ENCODE results near the gene FAM47C.
"Not testable (repeated sequence)": the region's sequence is repeated elsewhere in the genome, so short reads cannot be mapped to it uniquely, and the experiment has no call there.

Gene FAM47C
- total RNA-seq = 0 to 0.07 (median 0) reads per million in 18 experiments

DNA sequence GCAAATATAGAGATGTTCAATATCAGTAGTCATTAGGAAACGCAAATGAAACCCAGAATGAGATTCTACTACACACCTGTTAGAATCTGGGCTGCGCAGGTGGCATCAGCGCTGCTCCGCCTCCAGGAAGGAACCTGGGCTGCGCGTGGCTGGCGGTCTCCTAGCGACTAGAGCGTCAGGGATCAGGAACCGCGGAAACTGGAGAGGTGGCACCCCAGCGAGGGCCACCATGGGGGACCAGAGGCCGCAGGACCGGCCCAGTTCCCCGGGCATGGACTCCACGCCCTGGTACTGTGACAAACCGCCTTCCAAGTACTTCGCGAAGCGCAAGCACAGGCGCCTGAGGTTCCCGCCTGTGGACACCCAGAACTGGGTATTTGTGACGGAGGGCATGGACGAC, at the start of gene FAM47C:
Gene FAM47C, plus strand, starts transcription at position 185 of the 400 bp plus-strand sequence. Its CDS starts 45 bp downstream, at position 230.
- not testable (repeated sequence) for DNase-seq

DNA sequence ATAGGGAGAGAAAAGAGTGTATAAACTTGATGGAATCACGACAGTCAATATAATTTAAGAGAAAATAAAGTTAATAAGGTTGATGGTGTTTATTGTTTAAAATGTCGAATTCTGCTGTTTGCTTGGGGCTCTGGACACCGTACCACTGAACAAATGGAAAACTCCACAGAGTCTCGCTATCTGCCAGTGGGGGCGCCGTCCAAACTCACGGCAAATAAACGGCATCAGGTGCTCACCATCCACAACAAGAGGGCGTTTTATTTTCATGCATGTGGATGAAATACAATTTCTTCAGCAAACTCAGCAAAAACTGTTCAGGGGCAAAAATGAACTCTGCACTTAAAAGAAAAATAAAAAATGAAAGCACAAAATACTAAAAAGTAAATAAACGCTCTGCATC, 46.6 kb upstream of the FAM47C start:
- DNase-seq = no peak

DNA sequence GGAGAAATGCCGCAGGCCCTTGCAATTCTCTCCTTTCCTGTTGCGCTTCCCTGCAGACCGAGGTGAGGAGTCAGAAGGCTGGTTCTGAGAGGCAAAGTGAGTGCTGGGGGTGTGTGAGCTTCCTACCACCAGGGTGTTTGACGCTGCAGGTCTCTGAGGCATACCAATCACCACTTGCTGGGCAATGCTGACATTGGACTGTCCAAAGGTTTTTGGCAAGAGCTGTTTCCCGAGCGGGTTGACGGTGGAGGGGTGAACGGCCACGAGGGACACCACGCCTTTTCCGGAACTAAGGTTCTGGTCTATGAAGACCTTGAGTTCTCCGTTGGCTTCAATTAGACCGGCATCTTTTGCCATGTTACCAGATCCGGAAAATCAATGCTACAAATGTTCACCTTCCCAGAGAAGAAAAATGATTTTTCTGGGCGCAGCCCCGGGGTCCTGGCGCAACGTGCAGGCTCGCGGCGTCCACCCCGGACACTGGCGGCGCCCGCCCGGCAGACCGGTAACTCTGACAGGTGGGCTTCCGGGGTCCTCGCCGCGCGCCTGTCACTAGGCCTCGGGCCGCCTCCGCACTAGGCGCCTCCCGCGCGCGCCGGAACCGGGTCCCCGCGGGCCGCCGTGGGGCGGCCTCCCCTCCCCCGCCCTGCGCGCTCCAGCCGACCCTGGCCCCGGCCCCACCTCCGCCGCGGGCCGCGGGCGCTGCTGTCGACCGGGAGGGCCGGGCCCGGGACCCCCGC, 44.9 kb upstream of the FAM47C start:
- DNase-seq = no peak

DNA sequence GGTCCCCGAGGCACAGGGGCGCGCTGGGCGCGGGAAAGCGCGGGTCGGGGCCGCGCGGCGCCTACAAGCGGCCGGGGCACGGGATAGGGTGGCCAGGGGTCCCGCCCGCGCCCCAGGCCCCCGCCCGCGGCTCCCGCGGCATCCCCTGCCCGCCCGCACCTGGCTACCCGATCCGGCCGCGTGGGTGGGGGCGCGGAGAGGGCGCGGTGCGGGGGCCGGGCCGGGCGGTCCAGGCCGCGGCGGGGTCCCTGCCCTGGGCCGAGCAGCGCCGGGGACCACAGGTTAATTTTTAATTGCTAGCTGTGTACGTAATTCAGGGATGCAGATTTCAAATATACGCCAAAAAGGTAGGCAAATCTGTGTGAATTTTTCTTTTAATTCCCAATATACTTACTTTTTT, 44.3 kb upstream of the FAM47C start:
- no peak for DNase-seq

DNA sequence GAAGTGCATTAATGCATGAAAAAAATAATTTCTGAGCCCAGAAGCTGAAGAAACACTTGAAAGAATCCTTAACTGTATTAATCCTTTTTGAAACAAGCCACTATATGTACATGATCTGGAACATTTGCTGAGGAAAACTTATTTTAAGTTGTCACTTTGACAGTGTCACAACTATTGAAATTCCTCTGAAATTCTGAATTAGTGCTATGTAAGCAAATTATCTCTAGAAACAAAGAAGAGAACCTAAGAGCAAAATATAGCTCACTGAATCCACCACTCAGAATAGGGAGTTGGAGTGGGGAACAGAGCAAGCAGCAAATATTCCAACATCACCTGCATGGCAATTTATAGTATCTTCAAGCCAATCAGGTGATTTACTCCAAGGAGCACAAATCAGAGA, 34.6 kb upstream of the FAM47C start:
- DNase-seq = no peak

DNA sequence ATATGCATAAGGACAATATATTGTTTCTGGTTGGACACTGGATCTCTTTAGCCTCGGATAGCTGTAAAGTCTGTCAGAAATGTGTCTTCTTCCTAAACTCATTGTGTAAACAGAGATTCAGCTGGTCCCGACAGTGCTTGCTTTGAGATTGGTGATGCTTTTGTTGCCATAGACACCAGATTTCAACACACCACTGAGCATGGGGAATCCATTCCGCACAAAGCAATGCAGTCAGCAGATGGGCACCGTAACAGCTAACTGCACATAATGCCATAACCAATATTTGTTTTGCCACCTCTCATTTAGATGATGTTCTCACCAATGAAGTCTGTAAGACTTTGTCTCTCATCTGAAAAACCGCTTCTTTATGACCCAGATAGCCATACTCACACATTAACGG, 33.3 kb upstream of the FAM47C start:
- no peak for DNase-seq

DNA sequence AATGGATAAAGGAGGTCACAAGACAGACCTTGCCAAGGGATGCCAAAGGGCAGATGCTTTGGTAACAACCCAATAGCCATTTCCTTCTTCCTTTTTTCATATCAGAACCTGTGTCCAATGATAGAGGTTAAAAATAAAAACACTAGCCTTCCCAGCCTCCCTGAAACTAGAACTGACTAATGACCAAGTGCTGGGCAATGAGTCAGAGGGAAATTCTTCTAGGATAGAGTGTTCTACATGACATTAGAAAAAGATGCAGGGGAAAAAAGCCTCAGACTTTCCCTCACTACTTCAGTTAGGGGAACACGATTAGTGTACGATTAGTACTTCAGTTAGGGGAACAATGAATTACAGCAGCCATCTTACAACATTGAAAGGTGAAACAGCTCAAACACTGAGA, 29.3 kb upstream of the FAM47C start:
- DNase-seq = no peak

DNA sequence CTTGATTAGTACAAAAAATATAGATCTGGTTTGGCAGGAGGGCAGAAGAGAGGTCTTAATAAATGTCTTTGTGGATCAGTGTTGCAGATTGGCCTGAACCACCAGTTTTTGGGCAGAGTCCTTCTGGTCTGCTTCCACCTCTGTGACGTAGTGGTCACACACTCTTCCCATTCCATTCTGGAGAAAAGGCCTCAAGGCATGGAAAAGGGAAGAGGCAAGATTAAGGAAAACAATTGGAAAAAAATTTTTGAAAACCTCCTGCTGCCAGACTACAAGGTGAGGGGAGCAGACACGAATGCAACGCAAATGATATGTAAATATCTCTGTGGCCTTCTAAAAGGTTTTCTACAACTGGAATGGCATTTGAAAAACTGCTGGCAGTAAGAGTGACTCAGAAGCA, 24.3 kb upstream of the FAM47C start:
- no peak for DNase-seq

DNA sequence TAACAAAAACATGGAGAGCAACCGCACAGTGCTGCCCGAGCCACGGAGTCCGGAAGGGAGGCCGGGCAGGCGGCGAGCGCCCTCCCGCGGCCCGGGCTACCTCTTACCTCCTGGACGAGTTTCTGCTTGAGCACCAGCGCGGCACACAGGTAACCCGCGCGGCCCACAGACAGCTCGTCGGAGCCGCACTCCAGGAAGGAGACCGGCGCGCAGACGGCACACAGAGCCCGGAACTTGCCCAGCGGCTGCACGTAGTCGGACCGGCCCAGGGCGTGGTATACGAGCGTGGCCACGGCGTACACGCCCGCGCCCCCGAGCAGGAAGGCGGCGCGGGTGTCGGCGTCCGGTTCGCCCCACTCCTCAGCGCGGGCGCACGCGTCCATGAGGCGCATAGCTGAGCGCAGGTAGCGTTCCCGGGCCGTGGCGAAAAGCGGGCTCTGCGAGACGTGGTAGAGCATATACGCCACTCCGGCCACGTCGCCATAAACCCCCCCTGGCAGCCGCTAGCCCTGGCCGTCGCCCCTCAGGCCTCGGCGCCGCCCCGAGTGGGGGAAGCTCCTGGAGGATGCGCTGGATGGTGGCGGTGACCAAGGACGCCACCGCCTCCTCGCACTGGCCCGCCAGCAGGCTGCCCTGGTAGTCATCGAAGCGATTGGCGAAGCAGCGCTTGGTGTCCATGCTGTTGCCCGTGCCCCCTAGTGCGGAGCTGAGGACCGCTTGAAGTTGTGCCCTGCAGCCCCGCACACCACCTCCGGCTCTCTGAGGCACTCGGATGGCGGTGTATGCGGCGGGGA, 22.6 kb upstream of the FAM47C start:
- not testable (repeated sequence) for DNase-seq

DNA sequence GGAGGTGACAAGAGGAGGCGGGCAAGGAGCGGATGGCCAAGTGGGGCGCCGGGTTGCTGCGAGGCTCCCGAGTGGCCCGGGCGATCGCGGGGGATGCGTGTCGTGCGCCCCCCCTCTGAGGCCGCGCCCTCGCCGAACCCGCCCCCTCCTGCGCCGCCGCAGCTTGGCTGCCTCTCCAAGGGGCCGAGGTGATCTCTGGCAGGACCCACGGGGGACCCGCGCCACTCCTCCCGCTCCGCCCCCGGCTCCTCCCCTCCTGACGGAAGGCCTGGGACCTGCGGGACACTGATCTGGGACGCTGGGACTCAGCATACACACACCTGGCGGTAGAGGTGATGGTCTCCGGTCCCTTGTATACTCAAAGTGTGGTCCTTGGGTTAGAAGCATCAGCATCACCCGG, 21.9 kb upstream of the FAM47C start:
- DNase-seq = no peak

DNA sequence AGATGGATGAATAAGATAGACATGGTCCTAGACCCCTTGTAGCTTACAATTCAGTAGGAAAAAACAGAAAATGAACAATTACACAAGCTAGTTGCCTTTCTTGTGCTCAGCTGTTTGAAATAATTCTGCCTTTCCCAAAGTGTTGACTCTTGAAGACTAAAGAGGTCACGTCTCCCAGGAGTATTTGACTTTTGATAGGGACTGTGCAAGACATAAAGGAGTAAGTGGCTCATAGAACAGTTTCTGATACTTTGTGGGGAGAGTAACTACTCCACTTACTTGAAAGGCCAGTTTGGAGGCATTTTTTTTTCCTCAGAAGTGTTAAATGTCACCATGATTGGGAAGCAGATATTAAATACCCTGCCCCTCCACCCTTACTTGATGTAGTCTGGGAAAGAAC, 21.0 kb upstream of the FAM47C start:
- not testable (repeated sequence) for DNase-seq

DNA sequence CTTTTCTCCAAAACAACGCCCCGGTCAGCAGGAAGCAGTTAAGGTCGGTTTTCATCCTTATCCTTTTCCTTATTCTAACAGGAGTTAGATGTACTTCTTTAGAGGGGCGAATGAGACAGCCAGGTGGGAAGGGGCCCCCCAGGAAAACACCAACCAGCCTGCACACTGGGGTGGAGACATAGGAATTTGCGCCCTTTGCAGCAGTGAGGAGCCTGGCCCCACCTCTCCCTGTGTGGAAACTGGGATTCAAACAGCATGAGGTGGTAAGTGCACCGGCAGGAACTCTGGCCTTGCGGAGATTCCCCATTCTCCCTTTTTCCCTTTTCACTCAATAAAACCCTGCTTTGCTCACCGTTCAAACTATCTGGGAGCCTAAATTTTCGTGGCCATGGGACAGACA, 8.0 kb upstream of the FAM47C start:
- no peak for DNase-seq

DNA sequence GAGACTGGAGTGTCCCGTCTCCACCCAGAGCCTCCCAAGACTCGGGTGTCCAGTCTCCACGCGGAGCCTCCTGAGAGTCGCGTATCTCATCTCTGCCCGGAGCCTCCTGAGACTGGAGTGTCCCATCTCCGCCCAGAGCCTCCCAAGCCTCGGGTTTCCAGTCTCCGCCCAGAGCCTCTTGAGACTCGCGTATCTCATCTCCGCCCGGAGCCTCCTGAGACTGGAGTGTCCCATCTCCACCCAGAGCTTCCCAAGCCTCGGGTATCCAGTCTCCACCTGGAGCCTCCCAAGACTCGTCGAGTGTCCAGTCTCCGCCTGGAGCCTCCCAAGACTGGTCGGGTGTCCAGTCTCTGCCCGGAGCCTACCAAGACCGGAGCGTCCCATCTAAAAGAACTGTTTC, 2.3 kb downstream of the FAM47C start:
- DNase-seq = no peak

DNA sequence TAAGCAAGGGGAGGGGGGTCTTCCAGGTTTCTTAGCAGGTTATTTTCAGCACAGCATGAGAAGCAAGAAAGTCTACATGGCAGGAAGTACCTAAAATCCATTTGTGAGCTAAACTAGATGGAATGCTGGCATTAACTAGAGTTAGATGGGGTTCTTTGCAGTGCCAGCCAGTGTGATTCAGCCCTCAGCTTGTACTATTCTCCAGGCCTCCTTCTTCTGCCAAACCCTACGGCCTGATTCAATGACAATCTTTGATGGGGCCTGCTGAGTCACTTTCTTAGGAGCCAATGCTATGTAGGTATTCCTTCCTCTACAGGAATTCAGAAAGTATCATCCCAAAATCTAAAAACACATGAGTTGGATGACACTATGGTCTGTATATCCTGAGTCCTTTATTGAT, 26.1 kb downstream of the FAM47C start:
- DNase-seq = not testable (repeated sequence)

DNA sequence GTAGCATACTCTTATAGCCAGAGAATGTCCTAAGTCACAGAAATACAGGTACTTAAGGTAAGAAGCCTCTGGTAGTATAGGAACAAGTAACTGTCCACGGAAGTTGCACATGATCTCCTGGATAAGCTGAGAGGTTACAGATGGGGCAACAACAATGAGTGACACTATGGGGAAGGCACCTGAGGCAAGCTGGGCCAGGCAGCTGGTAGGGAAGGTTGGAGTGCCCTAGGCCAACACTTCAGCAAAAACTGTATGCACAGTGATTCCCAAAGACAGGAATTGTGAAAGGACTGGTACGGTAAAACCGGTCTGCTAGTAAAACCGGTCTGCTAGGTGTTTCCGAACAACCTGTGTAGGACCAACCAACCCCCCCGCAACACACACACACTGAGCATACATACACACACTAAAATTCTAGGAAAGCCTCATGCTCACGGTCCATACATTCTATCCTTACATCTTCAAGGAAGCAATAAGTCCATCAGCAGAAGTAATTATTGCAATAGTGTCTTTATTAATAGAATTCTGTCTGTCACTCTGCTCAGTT, 28.6 kb downstream of the FAM47C start:
- not testable (repeated sequence) for DNase-seq

DNA sequence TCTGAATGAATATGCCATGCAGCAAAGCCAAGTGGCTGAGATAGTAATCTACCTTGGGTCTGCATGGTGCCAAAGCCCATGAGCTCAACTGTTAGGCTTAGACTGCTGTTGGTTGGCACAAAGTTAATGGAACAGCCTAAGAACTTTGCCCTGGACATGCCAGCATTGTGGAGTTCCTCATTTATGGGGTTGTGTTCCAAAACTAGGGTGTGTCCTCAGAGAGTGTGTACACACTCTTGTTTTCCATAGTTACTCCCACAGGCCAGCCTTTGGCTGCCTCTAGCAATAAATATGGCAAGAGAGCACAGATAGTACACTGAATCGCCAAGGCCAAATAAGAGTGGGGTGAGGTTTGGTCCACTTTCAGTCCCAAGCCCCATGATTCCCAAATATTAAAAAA, 30.6 kb downstream of the FAM47C start:
- not testable (repeated sequence) for DNase-seq

DNA sequence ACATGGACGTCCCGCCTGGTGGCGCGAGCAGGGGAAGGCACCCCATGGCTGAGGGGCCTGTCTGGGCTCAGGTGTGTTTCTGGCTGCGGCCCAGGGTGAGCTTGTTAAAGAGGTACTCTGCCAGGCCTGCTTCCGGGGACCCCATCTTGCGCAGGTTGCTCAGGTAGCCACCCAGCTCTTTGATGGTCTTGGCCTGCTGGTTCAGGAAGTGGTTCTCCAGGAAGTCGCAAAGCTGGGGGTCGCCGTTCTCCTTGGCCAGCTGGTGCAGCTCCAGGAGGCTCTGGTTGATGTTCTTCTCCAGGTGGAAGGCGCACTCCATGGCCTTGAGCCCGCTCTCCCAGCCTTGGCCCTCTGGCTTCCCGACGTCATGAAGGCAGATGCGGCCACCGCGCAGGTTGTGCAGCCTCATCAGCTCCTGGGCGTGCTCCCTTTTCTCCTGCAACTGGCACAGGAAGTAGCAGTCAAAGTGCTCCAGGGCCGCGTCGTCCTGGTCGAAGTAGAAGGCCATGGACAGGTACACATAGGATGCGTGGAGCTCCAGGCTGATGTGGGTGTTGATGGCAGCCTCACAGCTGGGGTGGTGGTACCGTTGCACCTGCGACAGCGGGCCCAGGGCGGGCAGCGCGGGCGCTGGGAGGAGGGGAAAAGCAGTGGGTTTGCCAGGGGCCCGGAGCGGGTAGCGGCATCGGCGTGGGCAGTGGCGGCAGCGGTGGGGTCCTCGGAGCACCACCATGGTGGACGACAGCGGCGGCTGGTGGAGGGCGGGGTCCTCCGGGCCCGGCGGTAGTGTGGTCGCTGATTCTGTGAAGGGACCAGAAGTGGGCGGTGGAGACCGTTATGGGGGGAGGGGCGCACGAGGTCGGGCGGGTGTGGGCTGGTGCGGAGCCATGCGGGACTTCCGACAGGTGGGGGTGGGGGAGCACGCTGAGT, 35.1 kb downstream of the FAM47C start:
- not testable (repeated sequence) for DNase-seq

DNA sequence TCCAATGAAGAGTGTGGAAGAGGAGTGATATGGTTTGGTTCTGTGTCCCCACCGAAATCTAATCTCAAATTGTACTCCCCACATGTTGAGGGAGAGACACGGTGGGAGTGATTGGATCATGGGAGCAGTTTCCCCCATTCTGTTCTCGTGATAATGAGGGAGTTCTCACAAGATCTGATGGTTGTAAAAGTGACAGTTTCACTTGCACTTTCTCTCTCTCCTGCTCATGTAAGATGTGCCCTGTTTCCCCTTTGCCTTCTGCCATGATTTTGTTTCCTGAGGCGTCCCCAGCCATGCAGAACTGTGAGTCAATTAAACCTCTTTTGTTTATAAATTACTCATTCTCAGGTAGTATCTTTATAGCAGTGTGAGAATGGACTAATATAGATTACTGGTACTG, 39.6 kb downstream of the FAM47C start:
- no peak for DNase-seq

DNA sequence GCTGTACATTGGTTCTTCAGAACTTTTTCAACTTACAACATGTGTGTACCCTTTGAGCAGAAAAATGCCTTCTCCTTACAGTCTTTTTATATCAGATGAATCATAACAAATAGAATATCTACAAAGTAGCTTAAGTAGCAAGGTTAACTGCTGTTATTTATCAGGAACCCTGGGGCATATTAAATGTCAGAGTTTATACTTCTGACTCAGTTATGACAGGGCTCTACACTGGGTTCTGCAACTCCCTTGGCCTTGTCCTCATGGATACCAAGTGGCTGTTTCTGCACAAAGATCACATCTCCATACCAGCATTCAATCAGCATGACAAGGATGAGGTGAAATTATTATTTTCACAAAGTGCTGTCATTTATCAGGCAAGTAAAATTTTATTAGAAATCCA, 49.4 kb downstream of the FAM47C start:
- not testable (repeated sequence) for DNase-seq

DNA sequence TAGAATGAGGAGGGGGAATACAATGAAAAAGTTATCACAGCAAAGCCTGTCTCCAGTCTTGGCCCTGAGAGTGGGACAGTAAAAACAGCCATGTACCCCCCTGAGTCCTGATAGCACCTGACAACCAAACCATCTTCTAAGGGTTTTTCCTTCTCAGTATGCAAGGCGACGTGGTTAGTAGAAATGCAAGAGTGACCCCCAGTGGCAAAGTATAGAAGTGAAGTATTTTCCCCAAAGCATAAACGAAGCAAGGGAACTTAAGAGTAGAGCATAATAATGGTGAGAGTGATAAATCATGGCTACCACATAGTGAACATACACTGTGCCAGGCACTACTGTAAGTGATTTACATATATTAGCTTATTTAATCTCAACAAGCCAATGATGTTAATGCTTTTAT, 52.8 kb downstream of the FAM47C start:
- DNase-seq = peak; percentile 11 to 15

Data from inflammatory macrophage (primary cell).